Hematopoietic multipotent progenitor cell (in vitro differentiated cells): ENCODE measurements around the gene ABCC3. TPM values are rescaled to one million over a fixed set of nuclear protein-coding genes. Genes with fewer than 3 reads are reported as not detected.

Source experiments
- DNase-seq, 3 donors: peaks; one replicate each; pipeline ENCODE4 v3.0.0-alpha.2; 2011 to 2015; ENCODE audit warnings: low read depth in 2 of 3, low spot score in 2 of 3
- total RNA-seq: library from RNA; depleted of rRNA; stranded (reverse); fragments of >200 nt; gene quantifications from one replicate; pipeline ENCODE4 v1.2.3, GENCODE V29; 2012

The ABCC3 gene
- total RNA-seq, 1 donor: 1.6 TPM

DNA sequence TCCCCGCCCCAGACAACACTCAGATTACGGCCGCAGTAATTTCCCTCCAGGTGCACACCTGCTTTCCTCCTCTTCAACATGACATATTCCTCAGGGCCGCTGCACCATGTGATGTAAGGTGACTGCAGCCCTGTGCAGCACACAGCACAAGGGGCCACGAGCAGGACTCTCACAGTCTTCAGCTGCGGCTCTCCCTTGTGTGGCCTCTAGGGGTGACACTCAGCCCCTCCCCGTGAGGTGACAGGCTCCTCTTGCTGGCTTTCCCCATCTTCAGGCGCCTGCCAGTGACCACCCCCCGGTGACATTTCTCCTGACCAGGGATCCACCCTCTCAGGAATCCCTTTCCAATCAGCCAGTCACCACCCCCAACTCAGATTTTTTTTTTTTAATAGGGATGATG, 31.3 kb upstream of the ABCC3 start:
- peak in 1 of 3 donors; percentile 28 for DNase-seq

DNA sequence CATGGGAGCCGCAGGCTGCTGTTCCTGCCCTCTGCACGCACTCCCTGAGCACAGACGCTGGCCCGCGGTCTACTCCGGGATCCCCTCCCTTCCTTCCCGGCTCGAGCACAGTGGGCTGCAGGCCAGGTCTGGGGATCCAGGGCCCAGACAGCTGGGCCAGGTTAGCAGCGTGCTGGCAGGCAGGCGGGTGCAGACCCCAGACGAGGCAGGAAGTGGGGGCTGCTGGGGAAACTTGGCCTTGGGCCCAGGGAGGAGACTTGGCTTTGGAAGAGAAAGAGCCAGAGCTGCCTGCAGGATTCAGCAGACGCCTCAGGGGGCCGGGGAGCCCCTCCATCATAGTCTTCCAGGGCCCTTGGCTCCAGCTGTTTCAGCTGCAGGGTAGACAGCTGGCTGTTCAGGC, 30.2 kb upstream of the ABCC3 start:
- peak in 1 of 3 donors; percentile 25 for DNase-seq

DNA sequence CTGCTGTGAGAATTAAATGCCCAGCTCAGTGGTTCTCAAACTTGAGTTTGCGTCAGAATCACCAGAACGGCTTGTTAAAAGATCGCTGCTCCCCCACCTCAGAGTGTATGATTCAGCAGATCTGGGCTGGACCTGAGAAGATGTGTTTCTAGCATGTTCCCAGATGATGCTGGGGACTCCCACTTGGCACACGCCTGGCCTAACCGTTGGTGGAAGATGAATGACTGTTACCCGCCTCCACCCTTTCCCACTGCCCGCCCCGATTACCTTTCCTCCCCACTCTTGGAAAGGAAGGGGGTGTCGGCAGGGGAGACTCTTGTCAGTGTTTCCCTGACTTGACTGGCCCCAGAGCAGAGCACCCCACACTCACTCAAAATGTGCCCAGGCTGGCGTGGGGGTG, 29.3 kb upstream of the ABCC3 start:
- peak in 1 of 3 donors; percentile 28 for DNase-seq

DNA sequence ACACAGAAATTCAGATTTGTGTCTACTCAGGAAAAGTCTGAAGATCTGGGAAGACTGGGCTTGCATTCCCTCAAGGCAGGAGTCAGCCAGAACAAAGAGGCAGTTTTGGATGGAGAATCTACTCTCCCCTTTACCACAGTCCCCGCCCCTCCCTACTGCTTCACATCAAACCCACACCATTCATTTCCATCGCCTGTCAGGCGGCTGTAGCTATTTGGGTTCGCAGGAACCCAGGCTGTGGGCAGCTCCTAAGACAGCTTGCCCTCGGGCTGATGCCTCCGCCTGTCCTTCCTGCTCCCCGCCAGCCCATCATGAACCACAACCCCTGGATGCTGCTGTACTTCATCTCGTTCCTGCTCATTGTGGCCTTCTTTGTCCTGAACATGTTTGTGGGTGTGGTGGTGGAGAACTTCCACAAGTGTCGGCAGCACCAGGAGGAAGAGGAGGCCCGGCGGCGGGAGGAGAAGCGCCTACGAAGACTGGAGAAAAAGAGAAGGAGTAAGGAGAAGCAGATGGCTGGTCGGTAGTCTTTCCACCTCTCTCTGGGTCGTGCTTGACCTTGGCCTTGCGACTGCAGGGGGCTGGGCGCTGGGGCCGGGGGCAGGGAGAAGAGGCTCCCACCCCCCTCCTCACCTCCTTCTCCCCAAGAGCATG, 27.0 kb upstream of the ABCC3 start:
- no peak for DNase-seq

DNA sequence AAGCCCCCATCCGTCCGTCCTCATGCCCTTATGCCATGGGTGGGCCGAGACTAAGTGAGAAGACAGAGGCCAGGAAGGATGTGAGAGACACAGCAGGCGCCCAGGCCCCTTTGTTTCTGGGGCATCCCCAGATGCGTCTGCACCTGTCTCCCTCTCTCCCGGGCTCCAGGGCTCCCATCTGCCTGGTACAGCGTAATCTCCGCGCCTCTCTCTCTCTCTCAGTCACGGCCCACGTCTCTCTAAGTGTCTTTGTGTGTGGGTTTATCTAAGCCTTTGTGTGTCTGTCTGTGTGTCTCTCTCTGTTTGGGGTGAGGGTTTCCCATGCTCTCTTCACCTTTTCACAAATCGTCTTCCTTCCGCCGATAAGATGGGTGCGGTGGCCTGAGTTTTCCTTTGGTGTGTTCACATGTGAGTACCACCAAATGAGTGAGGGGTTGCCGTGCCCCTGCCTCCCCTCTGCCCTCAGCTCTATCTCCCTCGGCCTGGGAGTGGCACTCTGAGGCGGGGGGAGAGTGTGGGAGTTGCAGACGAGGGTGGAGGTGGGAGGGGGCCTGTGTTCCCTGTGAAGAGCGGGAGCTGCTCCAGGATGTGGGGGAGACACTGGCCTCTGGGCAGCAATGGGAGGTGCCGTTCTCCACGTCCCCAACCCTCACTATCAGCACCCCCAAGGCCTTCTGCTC, 25.8 kb upstream of the ABCC3 start:
- DNase-seq: no peak

GRCh38 chr17:50609380-50610074, 25.2 kb upstream of the ABCC3 start:
- DNase-seq: no peak

GRCh38 chr17:50611634-50612033, 23.0 kb upstream of the ABCC3 start:
- no peak for DNase-seq

DNA sequence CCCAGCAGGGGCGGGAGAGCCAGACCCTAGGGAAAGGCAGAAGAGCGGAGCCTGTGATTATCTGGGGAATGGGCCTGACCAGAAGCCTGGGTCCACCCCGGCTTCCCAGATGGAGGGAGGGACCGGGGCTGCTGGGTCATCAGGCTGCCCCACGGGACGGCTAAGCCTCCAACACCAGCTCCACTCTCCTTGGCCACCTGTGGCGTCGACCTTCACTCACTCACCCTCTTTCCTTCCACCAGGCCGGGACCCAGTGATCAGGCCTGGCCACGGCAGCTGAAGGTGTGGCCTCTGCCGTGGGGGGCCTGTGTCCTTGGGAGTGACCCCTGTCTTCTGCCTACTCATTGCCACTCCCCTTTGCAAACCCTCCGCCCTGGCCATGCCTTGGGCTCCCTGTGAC, 22.4 kb upstream of the ABCC3 start:
- DNase-seq: no peak

GRCh38 chr17:50613007-50613992, 21.4 kb upstream of the ABCC3 start:
- DNase-seq: peak in 1 of 3 donors; percentile 46

DNA sequence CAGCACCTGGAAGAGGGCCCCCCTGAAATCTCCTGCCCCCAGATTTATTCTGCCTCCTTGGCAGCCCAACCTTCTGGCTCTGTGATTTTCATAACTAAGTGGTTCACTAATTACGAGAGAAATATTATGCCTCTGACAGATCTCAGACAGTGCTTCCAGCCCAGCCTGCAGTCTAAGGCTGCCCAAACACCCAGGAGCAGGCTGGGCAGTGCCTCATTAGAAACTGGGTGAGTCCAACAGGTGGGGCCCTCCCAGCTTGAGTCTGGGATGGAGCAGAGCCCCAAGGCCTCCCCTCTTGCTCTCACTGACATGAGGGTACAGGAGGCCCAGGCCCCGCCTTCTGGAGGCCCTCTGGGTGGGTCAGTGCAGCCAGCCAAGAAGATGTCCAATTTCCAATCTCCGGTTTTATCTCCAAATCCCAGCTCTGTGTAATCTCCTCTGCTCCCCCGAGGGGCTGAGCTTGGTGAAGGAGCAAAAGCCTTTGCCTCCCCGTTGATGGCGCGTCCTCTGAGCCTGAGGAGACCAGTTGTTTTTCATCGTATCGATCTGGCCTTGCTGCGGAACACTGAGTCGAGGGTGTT, 20.1 kb upstream of the ABCC3 start:
- no peak for DNase-seq

GRCh38 chr17:50615828-50616227, 18.9 kb upstream of the ABCC3 start:
- DNase-seq: no peak

- no peak for DNase-seq
Measured at GRCh38 chr17:50618300-50618699, 16.4 kb upstream of the ABCC3 start.

- DNase-seq: no peak
Measured at GRCh38 chr17:50618941-50619340, 15.7 kb upstream of the ABCC3 start.

GRCh38 chr17:50619489-50619888, 15.2 kb upstream of the ABCC3 start:
- DNase-seq: no peak

DNA sequence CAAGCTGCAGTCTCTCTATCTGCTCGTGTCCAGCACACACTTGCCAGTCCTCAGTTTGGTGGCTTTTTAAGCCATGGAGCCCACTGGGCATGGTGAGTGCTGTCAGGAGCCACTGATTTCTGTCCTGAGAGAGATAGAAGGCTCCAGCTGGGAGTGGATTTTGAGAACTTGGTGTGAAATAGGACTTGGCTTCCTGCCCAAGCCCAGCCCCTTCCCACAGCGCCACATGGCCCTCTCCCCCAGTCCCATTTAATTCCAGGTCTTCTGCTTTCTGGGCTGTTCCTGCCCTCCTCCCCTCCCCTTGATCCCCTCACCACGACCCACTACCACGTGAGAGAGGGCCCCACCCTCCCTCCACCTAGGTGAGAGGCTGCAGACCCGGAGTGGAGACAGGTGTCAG, 14.4 kb upstream of the ABCC3 start:
- no peak for DNase-seq

GRCh38 chr17:50620858-50621257, 13.8 kb upstream of the ABCC3 start:
- DNase-seq: peak in 1 of 3 donors; percentile 21

GRCh38 chr17:50621574-50622031, 13.1 kb upstream of the ABCC3 start:
- DNase-seq: no peak

GRCh38 chr17:50624321-50624934, 10.3 kb upstream of the ABCC3 start:
- no peak for DNase-seq

- no peak for DNase-seq
Measured at GRCh38 chr17:50625032-50625871, 9.4 kb upstream of the ABCC3 start.
